Esophagus (tissue), 2 donors: ENCODE measurements around the gene MARCHF10. TPM values are rescaled to one million over a fixed set of nuclear protein-coding genes. Genes with fewer than 3 reads are reported as not detected.

Experiments used
- H3K27ac ChIP-seq, 2 donors: one replicate each; pipeline ENCODE4 v1.5.1; 2013; ENCODE audit warnings: low read depth in 2 of 2, mild to moderate bottlenecking in 2 of 2, inconsistent platforms in 1 of 2, low read length in 1 of 2, moderate library complexity in 1 of 2
- H3K27me3 ChIP-seq, 2 donors: one replicate each; pipeline ENCODE4 v1.6.1; 2013; ENCODE audit warnings: low read length in 2 of 2, control low read depth in 1 of 2, mild to moderate bottlenecking in 1 of 2; ENCODE audit not compliant: insufficient read depth in 2 of 2, control insufficient read depth in 1 of 2
- H3K36me3 ChIP-seq, 2 donors: one replicate each; pipeline ENCODE4 v1.6.1; 2013; ENCODE audit warnings: low read length in 1 of 2; ENCODE audit not compliant: control insufficient read depth in 2 of 2, insufficient read depth in 2 of 2
- H3K4me1 ChIP-seq, 2 donors: one replicate each; pipeline ENCODE4 v1.6.1; 2013; ENCODE audit warnings: low read length in 1 of 2; ENCODE audit not compliant: control insufficient read depth in 2 of 2, insufficient read depth in 2 of 2
- H3K4me3 ChIP-seq, 2 donors: one replicate each; pipeline ENCODE4 v1.5.1; 2013; ENCODE audit warnings: low read length in 2 of 2, mild to moderate bottlenecking in 2 of 2, low read depth in 1 of 2, moderate library complexity in 1 of 2
- H3K9me3 ChIP-seq, 2 donors: one replicate each; pipeline ENCODE4 v1.6.1; 2013; ENCODE audit warnings: mild to moderate bottlenecking in 2 of 2, low read depth in 1 of 2, low read length in 1 of 2, moderate library complexity in 1 of 2; ENCODE audit not compliant: control insufficient read depth in 2 of 2, insufficient read depth in 1 of 2
- WGBS, 2 donors: extraction: QIAGEN DNeasy Blood & Tissue Kit; methylation state at CpG; one replicate each; pipeline ENCODE4 v1.1.7; 2013; 5-methylcytosine and 5-hydroxymethylcytosine counted together
- polyA plus RNA-seq, 2 donors: library from polyadenylated mRNA; stranded (reverse); fragments of 200-250 nt; gene quantifications; one replicate each; pipeline ENCODE4 v1.2.3, GENCODE V29; 2013
- donor health status: healthy with polysubstance abuse.
- donor health status: Bipolar disorder and iron deficiency.

Gene MARCHF10
- polyA plus RNA-seq, 2 donors = 0.10 to 0.14 TPM

DNA sequence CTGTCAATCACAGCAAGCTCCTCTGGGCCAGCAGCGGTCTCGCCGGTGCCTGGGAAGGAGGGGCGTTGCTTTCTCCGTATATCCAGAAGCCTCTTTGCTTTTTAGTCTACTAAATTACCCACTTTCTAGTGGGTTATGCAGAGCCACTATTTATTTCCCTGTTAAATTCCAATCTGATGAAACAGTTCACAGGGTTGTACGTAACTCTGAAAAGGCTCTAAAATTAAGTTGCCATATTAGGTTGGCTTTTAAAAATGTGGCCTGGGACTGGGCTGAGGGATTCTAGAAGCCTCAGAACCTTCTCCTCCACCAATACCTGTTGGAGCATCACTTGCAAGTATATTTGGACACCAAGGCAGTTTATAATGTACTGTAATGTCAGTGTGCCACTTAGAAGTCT is 27.2 kb downstream of the MARCHF10 start:
- Histone ChIP-seq H3K36me3 (no peaks in the 10 kb centered on the region), H3K4me1 (peaks cover 0 to 7% of the 10 kb centered on the region in 2 donors), H3K27ac (no peak overlapping the region), H3K27me3 (no peaks in the 10 kb centered on the region), H3K4me3 (no peak overlapping the region), H3K9me3 (no peaks in the 10 kb centered on the region)
- WGBS, 2 donors = 86 to 87% methylated on average over 6 of the region's 6 CpGs

DNA sequence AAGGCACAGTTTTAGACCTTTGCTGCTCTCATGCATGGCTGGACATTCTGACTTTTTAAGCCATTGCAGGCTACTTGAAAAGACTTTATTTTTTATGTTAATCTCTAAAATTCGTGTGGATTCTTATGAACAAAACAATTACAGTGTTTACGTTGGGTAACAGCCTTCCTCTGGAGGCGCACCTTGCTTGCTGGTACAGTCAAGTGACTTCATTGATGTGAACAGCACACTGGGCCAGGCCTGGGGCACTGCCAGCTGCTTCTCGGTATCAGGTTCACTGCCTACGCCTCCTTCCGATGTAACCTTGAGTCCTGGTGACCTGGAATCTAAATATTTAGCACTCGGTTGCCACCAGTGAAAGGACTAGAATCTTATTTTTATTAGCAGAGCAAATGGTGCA is 27.8 kb downstream of the MARCHF10 start:
- WGBS, 2 donors = 55% methylated on average over 7 of the region's 7 CpGs
- no peaks in the 10 kb centered on the region for H3K36me3 ChIP-seq
- no peaks in the 10 kb centered on the region for H3K27me3 ChIP-seq
- no peaks in the 10 kb centered on the region for H3K9me3 ChIP-seq
- peaks cover 0 to 7% of the 10 kb centered on the region in 2 donors for H3K4me1 ChIP-seq
- H3K27ac ChIP-seq = no peak overlapping the region
- H3K4me3 ChIP-seq = no peak overlapping the region

DNA sequence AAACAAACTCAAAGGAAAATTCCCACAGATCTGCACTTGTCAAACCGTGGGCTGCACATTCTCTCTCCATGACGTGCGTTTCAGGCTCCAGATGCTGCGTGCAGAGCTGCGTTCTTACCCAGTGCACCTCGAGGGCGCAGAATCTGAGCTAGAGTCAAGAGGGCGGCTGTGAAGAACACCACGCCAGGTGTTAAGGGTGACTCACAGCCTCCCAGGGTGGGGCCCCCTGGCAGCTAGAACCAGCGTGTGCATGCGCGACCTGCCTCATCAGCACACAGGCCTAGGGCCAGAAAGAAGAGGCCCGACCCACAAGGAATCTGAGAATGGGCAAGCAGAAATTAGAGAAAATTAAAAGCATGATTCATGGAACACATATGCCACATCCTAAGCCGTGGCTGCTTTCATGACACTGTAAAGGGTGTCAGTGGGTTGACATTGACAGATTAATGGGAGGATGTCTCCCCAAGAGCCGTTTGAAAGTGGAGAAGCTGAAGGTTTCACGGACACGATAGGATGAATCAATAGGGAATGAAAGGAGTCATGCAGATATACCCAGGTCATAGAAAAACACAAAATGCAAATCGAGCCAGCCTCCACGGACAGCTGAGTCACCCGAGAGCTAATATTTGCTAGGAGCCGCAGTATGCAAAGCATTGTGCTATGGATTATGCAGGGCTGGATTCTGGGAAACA is 29.0 kb downstream of the MARCHF10 start:
- peak overlapping the region; percentile 62 to 81 for H3K27ac ChIP-seq
- H3K4me1 ChIP-seq = peaks cover 0 to 7% of the 10 kb centered on the region in 2 donors
- H3K27me3 ChIP-seq = no peaks in the 10 kb centered on the region
- H3K36me3 ChIP-seq = no peaks in the 10 kb centered on the region
- WGBS, 2 donors = 37 to 44% methylated on average over 21 of the region's 21 CpGs
- no peaks in the 10 kb centered on the region for H3K9me3 ChIP-seq
- H3K4me3 ChIP-seq = no peak overlapping the region

DNA sequence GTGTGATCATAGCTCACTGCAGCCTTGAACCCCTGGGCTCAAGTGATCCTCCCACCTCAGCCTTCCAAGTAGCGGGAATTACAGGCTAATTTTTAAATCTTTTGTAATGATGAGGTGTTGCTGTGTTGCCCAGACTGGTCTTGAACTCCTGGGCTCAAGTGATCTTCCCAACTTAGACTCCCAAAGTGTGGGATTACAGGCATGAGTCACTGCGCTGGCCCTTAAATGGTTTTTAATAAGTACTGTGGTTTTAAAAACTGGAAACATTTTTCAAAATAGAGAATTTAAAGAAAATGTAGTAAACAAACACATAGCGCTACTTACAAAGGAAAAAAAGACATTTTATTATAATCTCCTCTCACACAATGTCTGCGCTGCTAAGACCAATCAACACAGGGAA is 32.2 kb downstream of the MARCHF10 start:
- no peaks in the 10 kb centered on the region for H3K27me3 ChIP-seq
- H3K9me3 ChIP-seq = no peaks in the 10 kb centered on the region
- H3K27ac ChIP-seq = no peak overlapping the region
- 93 to 96% methylated on average over 4 of the region's 4 CpGs for WGBS, 2 donors
- H3K36me3 ChIP-seq = no peaks in the 10 kb centered on the region
- no peak overlapping the region for H3K4me3 ChIP-seq
- H3K4me1 ChIP-seq = peaks cover 0 to 7% of the 10 kb centered on the region in 2 donors

DNA sequence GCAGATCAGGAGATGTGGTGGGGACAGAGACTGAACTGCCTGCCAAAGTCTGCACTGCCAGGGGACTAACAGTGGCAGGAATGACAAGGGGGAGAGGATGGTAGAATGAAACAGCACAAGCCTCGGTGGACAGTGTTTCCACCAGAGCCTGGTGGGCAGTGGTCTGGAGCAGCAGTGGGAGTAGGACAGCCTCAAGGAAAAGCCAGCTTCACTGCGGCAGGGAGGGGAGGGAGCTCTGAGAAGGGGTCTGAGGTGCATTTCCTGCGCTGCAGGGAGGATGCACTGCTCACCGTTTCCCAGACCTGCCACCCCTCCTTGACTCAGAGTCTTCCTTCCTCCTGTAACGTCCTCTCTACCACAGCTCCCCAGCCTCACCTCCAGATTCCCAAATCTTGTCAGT is 33.8 kb downstream of the MARCHF10 start:
- no peaks in the 10 kb centered on the region for H3K36me3 ChIP-seq
- H3K9me3 ChIP-seq = no peaks in the 10 kb centered on the region
- H3K4me3 ChIP-seq = no peak overlapping the region
- WGBS, 2 donors = 74 to 81% methylated on average over 5 of the region's 5 CpGs
- no peak overlapping the region for H3K27ac ChIP-seq
- H3K4me1 ChIP-seq = peaks cover 0 to 4% of the 10 kb centered on the region in 2 donors
- H3K27me3 ChIP-seq = no peaks in the 10 kb centered on the region

DNA sequence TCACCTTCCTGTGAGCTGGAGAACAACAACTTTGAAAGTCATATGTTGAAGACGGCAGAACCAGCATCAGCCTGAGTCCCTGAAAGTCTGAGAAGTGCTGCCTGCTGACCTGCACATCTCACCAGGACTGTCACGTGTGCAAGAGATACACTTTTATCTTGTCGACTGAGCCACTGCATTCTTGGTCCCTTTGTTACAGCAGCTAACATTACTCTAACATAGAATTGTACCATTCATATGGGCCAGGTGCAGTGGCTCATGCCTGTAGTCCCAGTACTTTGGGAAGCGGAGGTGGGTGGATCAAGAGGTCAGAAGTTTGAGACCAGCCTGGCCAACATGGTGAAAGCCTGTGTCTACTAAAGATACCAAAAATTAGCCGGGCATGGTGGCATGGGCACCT is 40.1 kb downstream of the MARCHF10 start:
- no peaks in the 10 kb centered on the region for H3K9me3 ChIP-seq
- peaks cover 0 to 5% of the 10 kb centered on the region in 2 donors for H3K27me3 ChIP-seq
- no peak overlapping the region for H3K4me3 ChIP-seq
- no peaks in the 10 kb centered on the region for H3K4me1 ChIP-seq
- no peaks in the 10 kb centered on the region for H3K36me3 ChIP-seq
- WGBS, 2 donors = 89 to 93% methylated on average over 5 of the region's 5 CpGs
- H3K27ac ChIP-seq = no peak overlapping the region

DNA sequence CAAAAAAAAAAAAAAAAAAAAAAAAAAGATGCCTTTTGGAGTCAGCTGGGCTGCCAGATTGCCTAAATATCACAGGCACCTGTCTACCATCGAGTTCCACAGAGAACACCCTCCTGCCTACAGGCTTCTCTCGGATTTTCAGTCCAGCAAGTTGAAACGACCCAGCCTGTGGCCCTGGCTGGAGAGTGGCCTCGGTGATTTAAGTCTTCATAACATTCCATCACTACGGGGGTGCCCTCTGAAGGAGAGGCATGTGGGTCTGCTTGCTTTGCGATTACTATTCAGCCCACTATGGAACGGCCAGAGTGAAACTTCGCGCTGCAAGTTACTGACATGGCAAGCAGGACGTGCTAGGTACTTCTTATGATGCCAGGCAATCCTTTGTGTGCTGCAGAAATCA is 42.8 kb downstream of the MARCHF10 start:
- 79 to 84% methylated on average over 10 of the region's 10 CpGs for WGBS, 2 donors
- Histone ChIP-seq H3K9me3 (no peaks in the 10 kb centered on the region), H3K36me3 (no peaks in the 10 kb centered on the region), H3K4me3 (no peak overlapping the region), H3K4me1 (no peaks in the 10 kb centered on the region), H3K27ac (no peak overlapping the region), H3K27me3 (peaks cover 0 to 7% of the 10 kb centered on the region in 2 donors)

DNA sequence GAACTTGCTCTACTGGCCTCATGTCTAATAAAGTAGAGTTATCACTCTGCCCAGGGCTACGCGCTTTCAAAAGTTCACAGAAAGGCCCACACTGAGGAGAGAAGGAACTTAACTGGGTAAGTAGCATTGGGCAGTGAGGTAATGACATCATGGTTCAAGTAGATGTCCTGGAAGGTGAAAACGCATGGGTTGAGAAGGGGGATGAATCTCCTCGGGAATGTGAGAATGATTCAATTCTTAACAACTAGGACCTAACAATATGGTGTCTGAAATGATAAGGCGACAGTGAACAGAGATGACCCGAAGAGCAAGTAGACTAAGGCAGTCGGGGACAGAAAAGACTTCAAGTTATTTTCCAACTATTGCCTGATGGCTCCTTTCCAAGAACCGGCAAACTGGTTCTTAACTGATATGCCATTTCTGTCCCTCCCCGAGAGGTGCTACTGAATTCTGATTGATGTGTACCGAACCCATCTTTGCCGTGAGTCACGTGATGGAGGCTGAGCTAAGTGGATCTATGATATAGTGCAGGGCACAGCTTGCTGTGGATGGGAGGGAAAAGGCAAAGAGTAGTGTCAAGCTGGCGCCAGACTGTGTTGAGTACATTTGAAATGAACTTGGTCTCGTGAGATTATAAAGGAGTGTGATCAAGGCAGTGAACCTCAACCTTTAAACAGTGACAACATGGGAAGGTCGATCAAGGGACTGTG is 44.1 kb downstream of the MARCHF10 start:
- H3K36me3 ChIP-seq = no peaks in the 10 kb centered on the region
- H3K27me3 ChIP-seq = peaks cover 0 to 10% of the 10 kb centered on the region in 2 donors
- no peaks in the 10 kb centered on the region for H3K9me3 ChIP-seq
- no peak overlapping the region for H3K4me3 ChIP-seq
- WGBS, 2 donors = 82 to 88% methylated on average over 15 of the region's 15 CpGs
- H3K4me1 ChIP-seq = no peaks in the 10 kb centered on the region
- no peak overlapping the region for H3K27ac ChIP-seq

DNA sequence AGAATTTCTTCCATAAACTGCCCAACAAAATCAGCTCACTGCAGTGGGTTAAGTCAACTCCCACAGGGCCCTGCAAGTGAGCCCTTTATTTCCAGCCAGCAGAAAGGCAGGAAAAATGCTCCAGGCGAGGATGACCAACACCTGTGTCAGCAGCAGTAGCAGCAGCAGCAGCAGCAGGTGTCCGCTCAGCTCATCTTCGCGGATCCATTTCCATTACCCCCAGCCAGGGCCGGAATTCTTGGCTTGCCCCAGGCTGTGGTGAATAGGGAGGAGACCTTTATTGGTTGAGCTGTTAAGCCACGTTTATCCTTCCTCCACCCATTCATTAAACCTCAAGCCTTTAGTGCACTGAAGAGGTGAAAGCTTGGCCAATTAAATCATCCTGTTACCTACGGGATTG is 46.2 kb downstream of the MARCHF10 start:
- Histone ChIP-seq H3K4me3 (no peak overlapping the region), H3K27me3 (peaks cover 0 to 10% of the 10 kb centered on the region in 2 donors), H3K4me1 (no peaks in the 10 kb centered on the region), H3K27ac (no peak overlapping the region), H3K9me3 (no peaks in the 10 kb centered on the region), H3K36me3 (no peaks in the 10 kb centered on the region)
- WGBS, 2 donors = 41 to 43% methylated on average over 7 of the region's 7 CpGs

DNA sequence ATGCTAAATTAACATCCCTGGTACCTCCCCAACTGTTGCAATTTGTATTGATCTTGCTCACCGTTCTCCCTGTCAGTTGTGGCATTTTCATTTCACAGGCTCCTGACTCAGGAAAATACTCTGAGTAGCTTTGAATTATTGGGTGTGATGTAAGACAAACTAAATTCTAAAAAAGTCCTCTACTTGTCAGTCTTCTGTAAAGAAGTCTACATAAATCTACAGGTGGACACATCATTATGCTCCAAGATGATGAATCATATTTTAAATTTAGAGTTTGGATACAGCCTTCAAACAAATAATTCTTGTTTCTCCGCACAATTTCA is 47.2 kb downstream of the MARCHF10 start:
- Histone ChIP-seq H3K27me3 (peaks cover 0 to 10% of the 10 kb centered on the region in 2 donors), H3K36me3 (no peaks in the 10 kb centered on the region), H3K9me3 (no peaks in the 10 kb centered on the region), H3K4me1 (no peaks in the 10 kb centered on the region), H3K4me3 (no peak overlapping the region), H3K27ac (no peak overlapping the region)
- 59 to 73% methylated on average over 2 of the region's 2 CpGs for WGBS, 2 donors
